ENCODE measurements around the gene LACTBL1.
"Not testable (repeated sequence)": the region's sequence is repeated elsewhere in the genome, so short reads cannot be mapped to it uniquely, and the experiment has no call there.

The LACTBL1 gene

GRCh38 chr1:22972760-22973159 is at the start of gene LACTBL1:
TSS of gene LACTBL1 (minus strand) at chr1:22972866. CDS start at chr1:22972316, 550 bp downstream.
- DNase-seq: no peak

GRCh38 chr1:23021834-23022233 is 49.2 kb upstream of the LACTBL1 start:
- DNase-seq: no peak

GRCh38 chr1:23020706-23021405 is 48.2 kb upstream of the LACTBL1 start:
- no peak for DNase-seq

GRCh38 chr1:23019863-23020625 is 47.4 kb upstream of the LACTBL1 start:
- DNase-seq: no peak

- DNase-seq: peak; percentile 92
These were observed 46.6 kb upstream of the LACTBL1 start, which contains the start of gene KDM1A for GRCh38 chr1:23019094-23019862. TSS of gene KDM1A (plus strand) at chr1:23019468. CDS start at chr1:23019597, 129 bp downstream.

GRCh38 chr1:23018661-23019093 is 46.0 kb upstream of the LACTBL1 start:
- DNase-seq: no peak

- DNase-seq: peak; percentile 57
These were observed 41.0 kb upstream of the LACTBL1 start for GRCh38 chr1:23013657-23014056.

- DNase-seq: not testable (repeated sequence)
These were observed 37.4 kb upstream of the LACTBL1 start for GRCh38 chr1:23010025-23010424.

GRCh38 chr1:23008901-23009300 is 36.2 kb upstream of the LACTBL1 start:
- DNase-seq: no peak

- no peak for DNase-seq
These were observed 34.4 kb upstream of the LACTBL1 start for GRCh38 chr1:23007106-23007505.

- not testable (repeated sequence) for DNase-seq
These were observed 32.1 kb upstream of the LACTBL1 start for GRCh38 chr1:23004769-23005168.

GRCh38 chr1:23004112-23004511 is 31.4 kb upstream of the LACTBL1 start:
- DNase-seq: no peak

GRCh38 chr1:23002218-23002617 is 29.6 kb upstream of the LACTBL1 start:
- not testable (repeated sequence) for DNase-seq

GRCh38 chr1:23000133-23000532 is 27.5 kb upstream of the LACTBL1 start:
- DNase-seq: not testable (repeated sequence)

GRCh38 chr1:22997528-22997927 is 24.9 kb upstream of the LACTBL1 start:
- not testable (repeated sequence) for DNase-seq

GRCh38 chr1:22995774-22996173 is 23.1 kb upstream of the LACTBL1 start:
- DNase-seq: no peak

GRCh38 chr1:22993220-22993795 is 20.6 kb upstream of the LACTBL1 start:
- not testable (repeated sequence) for DNase-seq

GRCh38 chr1:22992384-22992783 is 19.7 kb upstream of the LACTBL1 start:
- not testable (repeated sequence) for DNase-seq

- DNase-seq: no peak
These were observed 11.3 kb upstream of the LACTBL1 start for GRCh38 chr1:22983944-22984343.

- not testable (repeated sequence) for DNase-seq
These were observed 7.8 kb upstream of the LACTBL1 start for GRCh38 chr1:22980471-22980790.

- no peak for DNase-seq
These were observed 5.6 kb upstream of the LACTBL1 start for GRCh38 chr1:22978299-22978698.

GRCh38 chr1:22976461-22977243 is 4.0 kb upstream of the LACTBL1 start:
- peak; percentile 67 for DNase-seq

All from NCI-H1417 treated with DMSO at 0.1 percent for 48 hours (cell line).